Measurements from ENCODE around the gene PPFIBP1.
"Not testable (repeated sequence)": the region's sequence is repeated elsewhere in the genome, so short reads cannot be mapped to it uniquely, and the experiment has no call there.

The PPFIBP1 gene

DNA sequence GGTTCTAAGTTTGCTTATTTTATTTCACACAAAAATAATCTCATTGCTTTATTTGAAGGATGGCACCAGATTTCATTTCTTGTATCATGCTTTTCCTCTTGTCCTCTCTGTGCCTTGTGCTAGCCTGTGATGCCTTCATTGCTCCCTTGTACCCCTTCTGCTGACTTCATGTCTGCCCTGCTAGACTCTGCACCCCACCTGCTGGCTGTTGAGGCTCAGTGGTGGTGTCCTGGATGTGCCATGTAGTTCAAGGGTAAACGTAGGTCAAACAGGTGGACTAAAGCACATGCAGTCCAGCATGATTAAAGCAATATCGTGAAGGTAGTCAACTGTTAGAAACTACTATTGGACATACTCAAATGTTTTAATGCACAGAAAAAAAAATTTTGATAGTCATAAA, 208.3 kb downstream of the PPFIBP1 start:
- DNase-seq, result no peak

GRCh38 chr12:27733052-27733656, 209.1 kb downstream of the PPFIBP1 start:
- peak; percentile 33 to 45 for DNase-seq

DNA sequence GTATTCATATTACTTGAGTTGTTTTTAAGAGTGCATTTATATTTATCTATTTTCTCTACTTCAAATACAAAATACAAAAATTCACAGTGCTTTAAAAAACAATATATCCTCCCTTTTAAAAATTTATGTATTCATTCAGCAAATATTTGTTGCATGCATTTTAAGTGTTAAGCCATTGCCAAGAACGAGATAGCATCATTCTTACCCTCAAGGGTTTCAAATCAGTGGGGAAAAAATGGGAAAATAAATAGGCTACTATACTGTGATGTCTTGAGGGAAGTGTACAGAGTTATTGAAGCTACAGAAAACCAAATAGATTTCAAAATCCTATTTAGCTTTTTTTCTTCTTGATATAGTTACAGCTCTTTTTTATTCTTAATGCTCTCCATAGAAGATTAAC, 209.8 kb downstream of the PPFIBP1 start:
- DNase-seq, result no peak

DNA sequence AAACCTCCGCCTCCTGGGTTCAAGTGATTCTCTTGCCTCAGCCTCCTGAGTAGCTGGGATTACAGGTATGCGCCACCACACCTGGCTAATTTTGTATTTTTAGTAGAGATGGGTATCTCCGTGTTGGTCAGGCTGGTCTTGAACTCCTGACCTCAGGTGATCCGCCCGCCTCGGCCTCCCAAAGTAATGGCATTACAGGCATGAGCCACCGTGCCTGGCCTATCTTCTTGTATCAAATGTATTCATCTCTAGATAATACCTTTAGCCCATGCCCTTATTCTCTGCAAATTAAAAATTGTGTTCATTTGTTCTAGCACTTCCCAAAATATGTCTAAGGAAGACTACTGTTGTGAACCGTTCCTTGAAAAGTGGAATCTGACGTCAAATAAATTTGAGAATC, 210.3 kb downstream of the PPFIBP1 start:
- not testable (repeated sequence) for DNase-seq

GRCh38 chr12:27743601-27744000, 219.6 kb downstream of the PPFIBP1 start:
- no peak for DNase-seq
